ENCODE data around the gene DCP1B.

The DCP1B gene

DNA sequence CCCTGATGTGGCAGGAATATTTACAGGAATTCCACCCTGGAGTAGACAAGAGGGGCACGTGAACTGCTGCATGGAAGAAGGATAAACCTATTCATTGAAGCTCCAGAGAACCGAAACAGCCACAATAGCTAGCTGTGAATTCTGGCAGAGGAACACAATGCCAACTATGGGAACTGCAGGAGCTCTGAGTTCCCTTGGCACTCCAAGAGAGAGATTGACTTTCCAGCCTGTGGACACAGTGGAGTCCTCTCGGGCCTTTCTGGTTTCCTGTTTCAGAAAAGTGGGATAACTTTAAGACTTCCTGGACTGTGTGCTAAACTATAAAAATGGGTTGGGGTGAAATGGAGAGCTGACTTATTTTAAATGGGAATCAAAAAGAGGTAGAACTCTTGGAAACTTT, 97.7 kb downstream of the DCP1B start:
- Histone ChIP-seq H3K4me3 (IDR thresholded peaks at IDR 0.05; ENCODE audit: insufficient read depth, low read depth, low read length) (no peak overlapping the region), H3K27ac (no peak overlapping the region), H3K36me3 (ENCODE audit: insufficient read depth) (no peaks in the 10 kb centered on the region), H3K27me3 (ENCODE audit: insufficient read depth, low read depth) (no peaks in the 10 kb centered on the region), H2AFZ (ENCODE audit: low read depth) (no peak overlapping the region), H3K4me1 (ENCODE audit: low read depth, poor library complexity, severe bottlenecking) (no peaks in the 10 kb centered on the region), H3K9ac (no peak overlapping the region), H4K20me1 (ENCODE audit: insufficient read depth) (no peaks in the 10 kb centered on the region), H3K79me2 (ENCODE audit: insufficient read depth, low read depth) (no peaks in the 10 kb centered on the region), H3K4me2 (no peak overlapping the region)
- TF ChIP-seq, protein P1, sequence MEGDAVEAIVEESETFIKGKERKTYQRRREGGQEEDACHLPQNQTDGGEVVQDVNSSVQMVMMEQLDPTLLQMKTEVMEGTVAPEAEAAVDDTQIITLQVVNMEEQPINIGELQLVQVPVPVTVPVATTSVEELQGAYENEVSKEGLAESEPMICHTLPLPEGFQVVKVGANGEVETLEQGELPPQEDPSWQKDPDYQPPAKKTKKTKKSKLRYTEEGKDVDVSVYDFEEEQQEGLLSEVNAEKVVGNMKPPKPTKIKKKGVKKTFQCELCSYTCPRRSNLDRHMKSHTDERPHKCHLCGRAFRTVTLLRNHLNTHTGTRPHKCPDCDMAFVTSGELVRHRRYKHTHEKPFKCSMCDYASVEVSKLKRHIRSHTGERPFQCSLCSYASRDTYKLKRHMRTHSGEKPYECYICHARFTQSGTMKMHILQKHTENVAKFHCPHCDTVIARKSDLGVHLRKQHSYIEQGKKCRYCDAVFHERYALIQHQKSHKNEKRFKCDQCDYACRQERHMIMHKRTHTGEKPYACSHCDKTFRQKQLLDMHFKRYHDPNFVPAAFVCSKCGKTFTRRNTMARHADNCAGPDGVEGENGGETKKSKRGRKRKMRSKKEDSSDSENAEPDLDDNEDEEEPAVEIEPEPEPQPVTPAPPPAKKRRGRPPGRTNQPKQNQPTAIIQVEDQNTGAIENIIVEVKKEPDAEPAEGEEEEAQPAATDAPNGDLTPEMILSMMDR (conservative IDR thresholded peaks at IDR 0.05; ENCODE audit: low read depth, low read length) = no peak

DNA sequence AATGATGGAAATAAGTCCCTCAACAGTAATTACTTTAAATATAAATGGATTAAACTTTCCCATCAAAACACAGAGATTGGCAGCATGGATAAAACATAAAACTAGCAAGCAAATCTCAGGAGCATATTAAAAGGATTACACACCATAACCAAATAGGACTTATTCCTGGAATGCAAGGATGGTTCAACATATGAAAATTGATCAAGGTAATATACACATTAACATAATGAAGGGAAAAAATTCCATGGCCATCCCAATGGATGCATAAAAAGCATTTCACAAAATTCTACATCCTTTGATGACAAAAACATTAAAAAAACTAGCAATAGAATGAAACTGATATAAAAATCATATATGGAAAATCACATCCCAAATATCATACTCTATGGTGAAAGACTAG, 99.4 kb downstream of the DCP1B start:
- no peak overlapping the region for H2AFZ ChIP-seq (ENCODE audit: low read depth)
- no peaks in the 10 kb centered on the region for H3K4me1 ChIP-seq (ENCODE audit: low read depth, poor library complexity, severe bottlenecking)
- H3K27ac ChIP-seq = no peak overlapping the region
- no peak overlapping the region for H3K9ac ChIP-seq
- H3K36me3 ChIP-seq (ENCODE audit: insufficient read depth) = no peaks in the 10 kb centered on the region
- H4K20me1 ChIP-seq (ENCODE audit: insufficient read depth) = no peaks in the 10 kb centered on the region
- TF ChIP-seq, protein P1 (conservative IDR thresholded peaks at IDR 0.05; ENCODE audit: low read depth, low read length) = no peak
- no peaks in the 10 kb centered on the region for H3K79me2 ChIP-seq (ENCODE audit: insufficient read depth, low read depth)
- no peak overlapping the region for H3K4me3 ChIP-seq (IDR thresholded peaks at IDR 0.05; ENCODE audit: insufficient read depth, low read depth, low read length)
- H3K27me3 ChIP-seq (ENCODE audit: insufficient read depth, low read depth) = no peaks in the 10 kb centered on the region
- no peak overlapping the region for H3K4me2 ChIP-seq

DNA sequence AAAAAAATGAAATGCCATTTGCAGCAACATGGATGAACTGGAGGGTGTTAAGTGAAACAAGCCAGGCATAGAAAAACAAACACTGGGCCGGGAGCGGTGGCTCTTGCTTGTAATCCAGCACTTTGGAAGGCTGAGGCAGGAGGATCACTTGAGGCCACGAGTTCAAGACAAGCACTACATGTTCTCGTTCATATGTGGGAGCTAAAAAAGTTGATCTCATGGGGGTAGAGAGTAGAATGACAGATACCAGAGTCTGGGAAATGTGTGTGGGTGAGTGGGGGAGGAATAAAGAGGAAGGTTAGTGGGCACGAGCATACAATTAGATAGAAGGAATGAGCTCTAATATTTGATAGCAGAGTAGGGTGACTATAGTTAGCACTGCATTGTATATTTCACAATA, 107.3 kb downstream of the DCP1B start:
- H3K9ac ChIP-seq = no peak overlapping the region
- no peak overlapping the region for H2AFZ ChIP-seq (ENCODE audit: low read depth)
- no peaks in the 10 kb centered on the region for H3K79me2 ChIP-seq (ENCODE audit: insufficient read depth, low read depth)
- no peaks in the 10 kb centered on the region for H3K4me1 ChIP-seq (ENCODE audit: low read depth, poor library complexity, severe bottlenecking)
- no peaks in the 10 kb centered on the region for H3K27me3 ChIP-seq (ENCODE audit: insufficient read depth, low read depth)
- TF ChIP-seq, protein P1 (conservative IDR thresholded peaks at IDR 0.05; ENCODE audit: low read depth, low read length) = no peak
- no peaks in the 10 kb centered on the region for H3K36me3 ChIP-seq (ENCODE audit: insufficient read depth)
- H4K20me1 ChIP-seq (ENCODE audit: insufficient read depth) = no peaks in the 10 kb centered on the region
- no peak overlapping the region for H3K4me2 ChIP-seq
- H3K27ac ChIP-seq = no peak overlapping the region
- H3K4me3 ChIP-seq (IDR thresholded peaks at IDR 0.05; ENCODE audit: insufficient read depth, low read depth, low read length) = no peak overlapping the region
